IPS-11a (cell line): ENCODE results near the gene NAGLU.

ENCODE experiments used
- H3K4me3 ChIP-seq: one replicate; pipeline ENCODE4 v1.5.1; 2013; ENCODE audit warnings: low read depth, low read length, control low read depth

Gene NAGLU

DNA sequence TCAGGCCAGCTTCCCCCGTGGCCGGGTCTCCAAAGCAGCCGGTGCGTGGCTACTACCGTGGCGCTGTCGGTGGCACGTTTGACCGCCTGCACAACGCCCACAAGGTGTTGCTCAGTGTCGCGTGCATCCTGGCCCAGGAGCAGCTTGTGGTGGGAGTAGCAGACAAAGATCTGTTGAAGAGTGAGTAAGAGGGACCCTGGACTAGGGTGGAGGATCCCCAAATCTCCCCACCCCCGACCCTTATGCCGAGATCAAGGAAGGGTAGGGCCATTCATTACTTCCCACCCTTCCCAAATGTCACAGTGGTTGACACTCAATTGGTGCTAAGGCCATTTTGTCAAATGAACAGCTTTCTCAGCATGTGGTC lies 27.1 kb downstream of the NAGLU start:
- H3K4me3 ChIP-seq: peak overlapping the region; percentile 94

DNA sequence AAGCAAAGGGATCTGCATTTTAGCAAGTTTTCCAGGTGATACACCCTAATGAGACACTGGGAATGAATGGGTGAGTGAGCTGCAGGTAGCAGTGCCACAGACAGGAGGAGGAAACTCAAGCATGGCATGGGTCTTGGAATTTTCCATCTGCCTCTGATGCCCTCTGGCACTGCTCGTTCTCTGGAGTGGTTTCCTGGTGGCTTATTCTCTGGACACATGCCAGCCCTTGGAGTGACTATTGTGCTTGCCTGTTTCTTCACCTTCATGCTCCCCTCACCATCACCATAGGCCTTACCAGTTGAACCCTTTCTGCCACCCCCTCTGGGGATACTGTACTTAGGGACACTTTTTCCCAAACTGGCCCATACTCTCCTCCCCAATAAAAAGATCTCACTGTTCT lies 27.5 kb downstream of the NAGLU start:
- no peak overlapping the region for H3K4me3 ChIP-seq

- H3K4me3 ChIP-seq: no peak overlapping the region
These were observed 27.9 kb downstream of the NAGLU start for GRCh38 chr17:42563950-42564349.

DNA sequence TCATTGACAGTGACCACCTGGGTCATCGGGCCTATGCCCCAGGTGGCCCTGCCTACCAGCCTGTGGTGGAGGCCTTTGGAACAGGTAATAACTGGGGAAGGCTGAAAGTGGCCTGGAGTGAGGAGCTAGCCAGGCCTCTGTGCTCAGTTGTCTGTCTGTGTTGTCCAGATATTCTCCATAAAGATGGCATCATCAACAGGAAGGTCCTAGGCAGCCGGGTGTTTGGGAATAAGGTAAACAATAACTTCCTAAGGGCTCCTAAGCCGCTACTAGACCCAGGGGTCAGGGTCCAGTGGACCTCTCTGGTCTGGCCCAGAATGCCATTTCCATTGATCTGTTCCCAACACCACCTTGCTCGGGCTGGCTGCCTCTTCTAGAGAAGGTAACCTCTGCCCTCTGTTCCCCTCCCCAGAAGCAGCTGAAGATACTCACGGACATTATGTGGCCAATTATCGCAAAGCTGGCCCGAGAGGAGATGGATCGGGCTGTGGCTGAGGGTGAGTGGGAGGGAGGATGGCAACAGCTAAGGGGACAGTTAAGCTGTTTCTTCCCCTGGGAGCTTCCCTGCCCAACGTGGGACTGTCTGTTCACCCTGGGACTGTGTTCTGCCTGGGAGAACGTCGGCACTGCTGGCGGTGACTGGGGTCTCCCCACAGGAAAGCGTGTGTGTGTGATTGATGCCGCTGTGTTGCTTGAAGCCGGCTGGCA lies 28.9 kb downstream of the NAGLU start:
- H3K4me3 ChIP-seq: no peak overlapping the region

DNA sequence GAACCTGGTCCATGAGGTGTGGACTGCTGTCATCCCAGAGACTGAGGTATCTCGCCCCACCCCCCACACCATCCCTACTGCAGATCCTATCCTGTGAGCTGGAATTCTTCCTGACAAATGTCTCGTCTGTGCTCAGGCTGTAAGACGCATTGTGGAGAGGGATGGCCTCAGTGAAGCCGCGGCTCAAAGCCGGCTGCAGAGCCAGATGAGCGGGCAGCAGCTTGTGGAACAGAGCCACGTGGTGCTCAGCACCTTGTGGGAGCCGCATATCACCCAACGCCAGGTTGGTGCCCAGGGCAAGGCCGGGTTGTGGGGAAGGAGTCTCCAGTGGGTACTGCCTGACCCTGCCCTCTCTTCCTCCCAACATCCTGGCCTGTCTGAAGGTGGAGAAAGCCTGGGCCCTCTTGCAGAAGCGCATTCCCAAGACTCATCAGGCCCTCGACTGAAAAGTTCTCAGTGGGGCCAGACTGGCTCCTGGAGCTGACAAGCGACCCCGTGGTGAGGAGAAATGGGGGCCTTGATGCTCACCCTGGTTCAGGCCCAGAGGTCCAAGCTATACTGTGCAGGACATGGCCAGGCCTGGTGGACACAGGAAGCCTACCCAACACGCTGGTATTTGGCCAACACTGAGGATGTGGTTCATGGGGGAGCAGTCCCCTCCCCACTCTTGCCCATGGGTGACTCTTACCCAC lies 29.6 kb downstream of the NAGLU start:
- no peak overlapping the region for H3K4me3 ChIP-seq

DNA sequence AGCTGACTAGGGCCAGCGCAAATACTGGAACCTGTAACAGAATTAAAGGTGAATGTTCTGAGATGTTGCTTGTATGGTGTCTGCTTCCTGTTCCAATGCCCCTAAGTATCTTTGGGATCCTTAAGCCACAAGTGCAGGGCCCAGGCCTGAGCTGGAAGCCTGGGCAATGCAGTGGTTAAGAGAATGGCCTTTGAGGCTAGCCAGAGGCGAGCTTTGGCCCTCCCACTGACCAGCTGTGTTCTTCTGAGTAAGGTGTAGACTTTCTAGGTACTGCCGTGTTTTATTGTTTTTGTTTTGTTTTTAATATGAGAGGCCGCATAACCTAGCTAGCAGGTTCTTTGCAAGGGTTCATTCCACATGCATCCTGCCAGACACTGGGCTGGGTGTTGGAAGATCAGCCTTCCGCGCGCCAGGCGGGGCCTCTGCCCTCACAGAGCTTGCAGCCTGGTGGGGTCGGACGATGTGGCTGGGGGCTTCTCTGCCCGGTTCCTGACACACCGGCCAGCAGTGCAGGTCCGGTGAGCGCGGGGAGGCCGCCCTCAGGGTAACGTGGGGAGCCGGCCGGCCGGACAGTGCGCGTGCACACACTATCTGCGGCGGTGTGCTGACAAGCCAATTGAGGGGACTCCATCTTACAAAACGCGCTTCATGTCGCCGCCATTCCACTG lies 30.3 kb downstream of the NAGLU start:
- peak overlapping the region; percentile 27 for H3K4me3 ChIP-seq

GRCh38 chr17:42566883-42567573 lies 31.0 kb downstream of the NAGLU start, which contains the start of gene MLX:
MLX (plus strand) TSS chr17:42567100; CDS start chr17:42567125, 25 bp downstream.
- H3K4me3 ChIP-seq: peak within 1 kb of the TSS; percentile 91

- no peak overlapping the region for H3K4me3 ChIP-seq
These were observed 32.5 kb downstream of the NAGLU start for GRCh38 chr17:42568341-42569111.

DNA sequence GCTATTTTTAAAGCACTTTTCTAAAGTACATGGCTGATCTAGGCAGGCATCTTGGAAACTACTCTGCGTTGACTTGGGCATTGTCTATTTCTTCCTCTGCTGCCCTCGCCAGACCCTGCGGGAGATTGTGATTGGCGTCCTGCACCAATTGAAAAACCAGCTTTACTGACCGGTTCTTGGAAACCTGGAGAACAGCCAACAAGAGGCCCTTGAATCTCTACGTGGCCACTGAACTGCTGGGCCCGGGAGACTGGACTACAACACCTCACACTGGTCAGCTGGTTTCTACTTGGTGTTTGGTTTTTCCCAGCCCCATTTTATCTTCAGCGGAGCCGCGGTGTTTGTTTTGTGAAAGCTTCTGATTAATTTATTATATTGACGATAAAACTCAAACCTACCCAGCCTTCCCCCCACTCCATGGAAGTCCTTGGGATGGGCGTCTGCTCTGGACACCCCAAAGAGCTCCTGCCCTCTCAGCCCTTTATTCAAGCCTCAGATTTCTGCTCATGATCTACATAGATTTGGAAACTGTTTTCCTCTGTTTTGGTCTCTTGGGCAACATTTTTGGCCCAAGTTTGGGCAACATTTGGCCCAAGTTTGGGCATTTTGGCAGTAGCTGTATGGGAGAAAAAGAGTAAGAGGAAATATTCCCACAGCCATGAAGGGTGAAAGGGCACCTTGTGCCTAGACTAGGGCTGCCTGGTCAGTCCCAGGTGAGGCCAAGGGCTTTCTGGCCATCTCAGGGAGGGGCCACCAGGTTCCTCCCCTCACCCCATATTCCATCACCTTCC lies 35.6 kb downstream of the NAGLU start:
- no peak overlapping the region for H3K4me3 ChIP-seq

GRCh38 chr17:42573095-42573494 lies 37.1 kb downstream of the NAGLU start:
- H3K4me3 ChIP-seq: no peak overlapping the region

DNA sequence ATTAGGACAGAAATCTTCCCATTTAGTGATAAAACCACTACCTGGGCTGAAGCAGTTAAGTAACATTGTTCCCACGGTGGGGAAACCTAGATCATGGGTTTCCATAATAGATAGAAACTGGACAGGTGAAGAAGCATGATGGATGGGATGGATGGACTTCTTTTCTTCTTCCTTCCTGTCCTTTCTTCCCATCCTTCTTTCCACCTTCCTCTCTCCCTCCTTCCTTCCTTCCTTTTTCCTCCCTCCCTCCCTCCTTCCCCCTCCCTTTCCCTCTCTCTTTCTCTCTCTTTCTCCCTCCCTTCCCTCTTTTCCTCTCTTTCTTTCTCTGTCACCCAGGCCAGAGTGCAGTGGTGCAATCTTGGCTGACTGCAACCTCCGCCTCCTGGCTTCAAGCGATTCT lies 38.4 kb downstream of the NAGLU start:
- H3K4me3 ChIP-seq: no peak overlapping the region

DNA sequence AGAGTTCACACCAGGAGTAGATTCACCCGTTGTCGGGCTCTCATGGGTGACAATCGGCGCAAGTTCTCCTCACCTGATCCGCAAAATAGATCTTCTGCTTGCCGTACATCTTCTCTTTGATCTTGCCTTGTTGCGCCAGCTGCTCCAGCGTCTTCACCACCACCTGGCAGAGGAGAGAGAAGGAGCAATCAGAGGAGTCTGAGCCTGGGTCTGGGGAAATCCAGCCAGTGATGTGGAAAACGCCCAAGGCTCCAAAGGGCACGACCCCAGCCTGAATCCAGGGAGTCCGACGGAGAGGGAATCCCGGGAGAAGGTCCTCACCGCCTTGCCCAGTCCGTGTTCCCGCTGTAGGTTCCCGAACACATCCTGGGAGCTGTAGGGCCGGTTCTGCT lies 41.1 kb downstream of the NAGLU start:
- H3K4me3 ChIP-seq: peak overlapping the region; percentile 90

DNA sequence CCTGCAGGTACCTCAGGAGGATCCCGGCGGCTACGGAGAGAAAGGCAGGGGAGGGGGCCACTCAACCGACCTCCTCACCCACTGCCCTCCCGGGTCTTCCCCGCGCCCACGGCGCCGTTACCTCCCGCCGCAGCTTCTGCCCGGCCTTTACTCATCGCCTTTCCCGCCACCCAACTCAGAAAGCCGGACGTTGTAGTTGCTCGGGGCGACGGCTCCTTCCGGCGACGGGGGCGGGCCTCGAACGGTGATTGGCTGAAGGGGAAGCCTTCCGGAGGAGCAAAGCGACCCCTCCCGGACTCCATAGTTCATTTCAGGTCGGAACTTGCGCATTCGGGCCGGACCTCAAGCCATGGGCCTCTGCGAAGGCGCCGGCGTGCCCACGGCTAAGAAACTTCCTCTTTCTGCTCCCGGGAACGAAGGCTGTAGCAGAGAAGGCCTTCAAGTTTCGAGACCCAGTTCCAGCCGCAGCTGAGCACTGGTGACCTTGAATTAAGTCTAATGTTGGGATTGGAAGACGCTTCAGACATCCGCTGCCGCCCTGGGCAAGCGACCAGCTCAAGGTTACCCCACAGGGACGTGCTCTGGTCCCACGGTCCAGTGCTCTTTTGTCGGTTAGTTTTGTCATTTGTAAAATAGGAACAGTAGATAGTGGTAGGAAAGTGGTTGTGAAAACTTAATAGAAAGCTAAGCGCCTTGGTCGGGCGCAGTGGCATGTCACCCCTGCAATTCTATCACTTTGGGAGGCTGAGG lies 41.7 kb downstream of the NAGLU start, which contains the start of gene PSMC3IP:
PSMC3IP (minus strand) TSS at position 198 of the 750 bp plus-strand sequence; CDS start at position 155, 43 bp downstream.
- peak within 1 kb of the TSS; percentile 90 for H3K4me3 ChIP-seq

DNA sequence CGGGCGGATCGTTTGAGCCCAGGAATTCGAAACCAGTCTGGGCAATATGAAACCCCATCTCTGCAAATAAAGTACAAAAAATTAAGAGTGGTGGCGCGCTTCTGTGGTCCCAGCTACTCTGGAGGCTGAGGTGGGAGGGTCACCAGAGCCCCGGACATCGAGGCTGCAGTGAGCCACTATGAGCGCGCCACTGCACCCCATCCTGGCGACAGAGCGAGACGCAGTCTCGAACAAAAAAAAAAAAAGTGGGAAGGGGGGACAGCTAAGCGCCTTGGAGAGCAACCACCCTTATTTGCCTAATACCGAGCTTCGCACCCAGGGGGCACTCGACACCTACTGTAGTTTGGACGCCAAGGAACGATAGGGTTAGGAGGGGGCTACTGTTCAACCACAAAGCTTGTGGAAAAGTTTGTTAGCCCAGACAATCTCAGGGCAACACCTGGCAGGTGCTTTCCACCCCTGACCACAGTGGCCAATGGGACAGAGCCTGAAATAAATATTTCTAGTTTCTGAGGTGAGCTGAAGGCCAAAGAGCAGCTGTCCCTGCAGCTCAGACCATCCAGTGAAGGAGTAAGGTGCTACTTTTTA lies 42.3 kb downstream of the NAGLU start:
- peak overlapping the region; percentile 90 for H3K4me3 ChIP-seq

DNA sequence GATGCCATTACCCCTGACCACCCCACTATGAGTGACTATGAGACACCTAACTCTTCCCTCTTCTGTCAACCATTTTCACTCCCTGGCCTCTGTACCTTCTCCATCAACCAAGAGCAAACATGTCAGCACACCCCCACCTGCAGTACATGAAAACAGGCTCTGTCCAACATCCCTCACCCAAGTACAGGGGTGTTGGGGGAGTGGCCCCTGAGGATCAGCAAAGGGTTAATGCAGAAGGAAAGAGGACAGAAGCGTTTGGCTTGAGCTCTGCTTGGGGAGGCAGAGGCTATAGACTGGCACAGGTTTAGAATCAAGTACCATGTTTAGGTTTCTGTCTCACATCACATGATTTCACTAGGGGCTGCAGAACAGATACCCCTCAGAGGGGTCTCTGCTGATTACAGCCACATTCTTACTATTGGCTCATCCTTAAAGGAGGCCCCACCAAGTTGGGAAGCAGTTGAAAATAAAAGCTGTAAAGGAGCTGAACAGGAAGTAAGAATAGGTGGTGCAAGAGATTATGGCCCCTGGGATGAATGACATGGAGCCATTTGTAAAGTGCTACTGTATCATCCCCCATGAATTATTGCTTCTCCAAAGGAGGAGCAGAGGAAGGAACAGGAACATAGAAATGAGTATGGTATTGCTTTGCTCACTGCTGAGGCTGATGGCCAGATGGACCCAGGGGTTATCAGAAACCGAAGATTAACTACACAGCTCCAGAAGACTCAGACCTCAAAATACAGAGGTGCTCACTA lies 43.9 kb downstream of the NAGLU start:
- H3K4me3 ChIP-seq: no peak overlapping the region

DNA sequence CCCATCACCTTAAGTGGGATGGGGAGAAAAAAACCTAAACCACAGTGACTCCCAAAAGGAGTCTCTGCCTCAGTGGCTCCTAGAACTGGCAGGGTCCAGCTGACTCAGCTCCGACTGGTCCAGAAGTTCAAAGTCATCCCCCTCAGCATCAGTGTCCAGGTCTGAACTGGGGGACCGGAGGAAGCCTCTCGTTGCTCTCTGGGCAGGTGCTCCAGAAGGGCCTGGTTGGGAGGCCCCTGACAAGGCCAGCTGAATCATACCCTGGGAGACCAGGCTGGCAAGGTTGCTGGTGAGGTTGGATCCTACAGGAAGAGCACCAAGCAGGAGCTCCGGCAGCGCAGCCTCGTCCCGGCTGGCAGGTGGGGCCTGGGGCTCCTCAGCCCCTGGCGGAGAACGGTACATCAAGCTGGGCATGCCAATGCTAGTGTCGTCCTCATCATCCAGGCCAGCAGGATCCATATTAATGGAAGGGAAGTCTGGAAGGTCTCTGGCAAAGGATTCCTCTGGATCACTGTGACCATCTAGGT lies 45.8 kb downstream of the NAGLU start:
- H3K4me3 ChIP-seq: no peak overlapping the region

GRCh38 chr17:42584880-42585279 lies 48.8 kb downstream of the NAGLU start:
- H3K4me3 ChIP-seq: no peak overlapping the region

GRCh38 chr17:42585353-42585752 lies 49.3 kb downstream of the NAGLU start:
- H3K4me3 ChIP-seq: no peak overlapping the region
